Measurements from ENCODE around the gene PRDM15. TPM values are rescaled to one million over a fixed set of nuclear protein-coding genes. Genes with fewer than 3 reads are reported as not detected.

The PRDM15 gene
- total RNA-seq, 1 experiment from 2014 or later = 10.4 TPM

DNA sequence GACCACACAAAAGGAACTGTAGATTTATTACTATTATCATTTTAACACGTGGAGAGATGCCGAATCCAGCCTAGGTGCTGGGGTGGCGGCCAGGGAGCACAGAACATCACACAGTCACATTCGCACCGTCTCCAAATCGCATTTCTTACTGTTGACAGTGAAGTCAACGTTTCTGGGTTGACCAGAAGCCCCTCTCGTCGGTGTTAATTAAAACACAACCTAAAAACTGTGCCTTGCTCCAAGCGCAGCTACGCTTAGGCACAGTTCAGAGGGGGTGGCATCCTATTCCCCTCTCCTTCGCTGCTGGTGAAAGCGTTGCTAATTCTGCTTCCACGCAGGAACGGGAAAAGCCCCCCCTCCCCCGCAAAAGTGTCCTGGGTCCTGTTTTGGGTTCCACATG, 116.4 kb downstream of the PRDM15 start:
- no peaks in the 10 kb centered on the region for H3K27me3 Mint-ChIP-seq (ENCODE audit: unreplicated experiment)
- H3K4me1 Mint-ChIP-seq (ENCODE audit: low read depth, unreplicated experiment) = peaks cover 58% of the 10 kb centered on the region
- TSS peak; percentile 0 for BruUV-seq (replicated peaks)
- intact Hi-C loops (cut with micrococcal nuclease; ENCODE audit: unreplicated experiment) = no loop called here
- peaks cover 82% of the 10 kb centered on the region for H3K36me3 Mint-ChIP-seq (ENCODE audit: insufficient read depth, unreplicated experiment)
- H3K27ac Mint-ChIP-seq (ENCODE audit: unreplicated experiment) = peak overlapping the region; percentile 91
- TF ChIP-seq, protein P1, sequence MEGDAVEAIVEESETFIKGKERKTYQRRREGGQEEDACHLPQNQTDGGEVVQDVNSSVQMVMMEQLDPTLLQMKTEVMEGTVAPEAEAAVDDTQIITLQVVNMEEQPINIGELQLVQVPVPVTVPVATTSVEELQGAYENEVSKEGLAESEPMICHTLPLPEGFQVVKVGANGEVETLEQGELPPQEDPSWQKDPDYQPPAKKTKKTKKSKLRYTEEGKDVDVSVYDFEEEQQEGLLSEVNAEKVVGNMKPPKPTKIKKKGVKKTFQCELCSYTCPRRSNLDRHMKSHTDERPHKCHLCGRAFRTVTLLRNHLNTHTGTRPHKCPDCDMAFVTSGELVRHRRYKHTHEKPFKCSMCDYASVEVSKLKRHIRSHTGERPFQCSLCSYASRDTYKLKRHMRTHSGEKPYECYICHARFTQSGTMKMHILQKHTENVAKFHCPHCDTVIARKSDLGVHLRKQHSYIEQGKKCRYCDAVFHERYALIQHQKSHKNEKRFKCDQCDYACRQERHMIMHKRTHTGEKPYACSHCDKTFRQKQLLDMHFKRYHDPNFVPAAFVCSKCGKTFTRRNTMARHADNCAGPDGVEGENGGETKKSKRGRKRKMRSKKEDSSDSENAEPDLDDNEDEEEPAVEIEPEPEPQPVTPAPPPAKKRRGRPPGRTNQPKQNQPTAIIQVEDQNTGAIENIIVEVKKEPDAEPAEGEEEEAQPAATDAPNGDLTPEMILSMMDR (IDR thresholded peaks at IDR 0.05; ENCODE audit: unreplicated experiment) = no peak
- no peaks in the 10 kb centered on the region for H3K9me3 Mint-ChIP-seq (ENCODE audit: low read depth, unreplicated experiment)
- DNase-seq = no peak
- CTCF ChIA-PET = no interaction called here
- H3K4me3 Mint-ChIP-seq (ENCODE audit: low read depth, unreplicated experiment) = peak overlapping the region; percentile 76

DNA sequence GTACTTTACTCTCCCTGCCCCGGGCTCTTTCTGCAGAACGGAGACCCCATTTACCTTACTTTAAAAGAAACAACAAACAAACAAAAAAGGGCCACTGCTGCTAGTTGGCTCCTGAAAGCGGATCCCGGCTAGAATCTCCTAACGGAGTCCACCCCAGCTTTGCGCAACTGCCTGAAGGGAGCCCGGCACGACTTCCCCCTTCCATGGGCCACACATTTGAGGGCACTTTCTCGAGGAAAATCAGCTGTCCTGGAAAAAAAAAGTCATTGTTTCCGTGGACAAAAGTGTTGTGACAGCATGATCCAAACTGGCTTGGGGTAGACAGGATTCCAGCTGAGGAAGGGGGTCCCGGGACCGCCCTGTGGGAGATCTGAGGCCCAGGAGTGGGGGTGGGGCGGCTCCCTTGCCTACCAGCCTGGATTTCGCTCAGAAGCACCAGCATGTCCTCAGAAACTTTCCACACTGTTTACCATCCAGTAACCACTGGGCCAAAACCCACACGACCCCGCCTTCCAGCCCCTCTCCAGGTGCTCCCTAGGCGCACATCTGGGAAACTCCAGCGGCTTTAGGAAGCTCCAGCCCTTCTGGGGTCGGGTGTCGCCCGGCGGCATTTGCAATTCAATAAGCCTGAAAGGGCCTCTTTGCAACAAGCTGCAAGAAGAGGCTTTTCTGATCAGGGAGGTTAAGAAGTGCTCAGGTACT, 117.1 kb downstream of the PRDM15 start:
- no TSS peak for BruUV-seq (replicated peaks)
- no peak for DNase-seq

DNA sequence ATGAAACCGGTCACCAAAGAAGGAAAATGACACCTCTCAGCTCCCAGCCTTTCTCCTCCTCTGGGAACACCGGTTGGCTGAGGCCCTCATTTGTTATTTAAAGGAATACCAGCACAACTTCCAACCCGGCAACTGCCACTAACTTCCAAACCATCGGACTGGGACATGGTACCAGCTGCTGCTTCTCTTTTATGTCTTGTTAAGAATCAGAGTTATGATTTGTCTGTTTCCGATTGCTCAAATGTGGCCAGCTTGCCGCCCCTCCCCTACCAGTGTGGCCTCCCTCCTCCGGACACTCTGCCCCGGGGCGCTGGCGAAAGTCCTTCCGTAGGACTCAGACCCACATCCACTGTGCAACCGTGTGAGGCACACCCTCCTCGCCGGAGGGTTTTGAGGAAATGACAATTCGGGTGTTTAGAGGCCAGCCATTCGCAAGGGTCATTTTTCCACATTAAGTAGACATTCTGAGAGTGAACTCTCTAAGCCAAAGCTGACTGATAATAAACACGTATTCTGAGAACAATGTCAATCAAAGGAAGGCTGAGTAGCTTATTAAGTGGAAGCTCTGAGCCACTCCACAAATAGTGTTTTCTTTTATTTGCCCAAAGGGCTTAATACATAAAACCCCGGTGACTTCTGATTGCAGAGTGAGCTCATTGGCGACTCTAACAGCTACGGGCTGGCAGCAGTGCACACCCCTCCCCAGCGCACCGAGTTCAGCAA, 117.8 kb downstream of the PRDM15 start:
- H3K9me3 Mint-ChIP-seq (ENCODE audit: low read depth, unreplicated experiment) = no peaks in the 10 kb centered on the region
- TF ChIP-seq, protein P1 (IDR thresholded peaks at IDR 0.05; ENCODE audit: unreplicated experiment) = no peak
- intact Hi-C loops (cut with micrococcal nuclease; ENCODE audit: unreplicated experiment) = no loop called here
- peaks cover 51% of the 10 kb centered on the region for H3K4me1 Mint-ChIP-seq (ENCODE audit: low read depth, unreplicated experiment)
- H3K27ac Mint-ChIP-seq (ENCODE audit: unreplicated experiment) = peak overlapping the region; percentile 91
- BruUV-seq (replicated peaks) = no TSS peak
- no peaks in the 10 kb centered on the region for H3K27me3 Mint-ChIP-seq (ENCODE audit: unreplicated experiment)
- H3K4me3 Mint-ChIP-seq (ENCODE audit: low read depth, unreplicated experiment) = peak overlapping the region; percentile 76
- CTCF ChIA-PET = interaction anchor here (0.6 to 2.2 kb wide), 4 partner anchors 10 to 1034 kb away, joined by 4 to 10 read pairs (median 6); no protein-coding TSS in a partner anchor
- peaks cover 78% of the 10 kb centered on the region for H3K36me3 Mint-ChIP-seq (ENCODE audit: insufficient read depth, unreplicated experiment)
- peak; percentile 48 for DNase-seq

More for the DNA sequence above, 117.1 kb downstream of the PRDM15 start:
- intact Hi-C loops (cut with micrococcal nuclease; ENCODE audit: unreplicated experiment) = no loop called here
- peaks cover 76% of the 10 kb centered on the region for H3K36me3 Mint-ChIP-seq (ENCODE audit: insufficient read depth, unreplicated experiment)
- peaks cover 52% of the 10 kb centered on the region for H3K4me1 Mint-ChIP-seq (ENCODE audit: low read depth, unreplicated experiment)
- CTCF ChIA-PET = interaction anchor here (0.6 to 2.2 kb wide), 4 partner anchors 11 to 1033 kb away, joined by 4 to 10 read pairs (median 6); no protein-coding TSS in a partner anchor
- peak overlapping the region; percentile 91 for H3K27ac Mint-ChIP-seq (ENCODE audit: unreplicated experiment)
- TF ChIP-seq, protein P1 (IDR thresholded peaks at IDR 0.05; ENCODE audit: unreplicated experiment) = no peak
- no peaks in the 10 kb centered on the region for H3K9me3 Mint-ChIP-seq (ENCODE audit: low read depth, unreplicated experiment)
- peak overlapping the region; percentile 76 for H3K4me3 Mint-ChIP-seq (ENCODE audit: low read depth, unreplicated experiment)
- H3K27me3 Mint-ChIP-seq (ENCODE audit: unreplicated experiment) = no peaks in the 10 kb centered on the region

DNA sequence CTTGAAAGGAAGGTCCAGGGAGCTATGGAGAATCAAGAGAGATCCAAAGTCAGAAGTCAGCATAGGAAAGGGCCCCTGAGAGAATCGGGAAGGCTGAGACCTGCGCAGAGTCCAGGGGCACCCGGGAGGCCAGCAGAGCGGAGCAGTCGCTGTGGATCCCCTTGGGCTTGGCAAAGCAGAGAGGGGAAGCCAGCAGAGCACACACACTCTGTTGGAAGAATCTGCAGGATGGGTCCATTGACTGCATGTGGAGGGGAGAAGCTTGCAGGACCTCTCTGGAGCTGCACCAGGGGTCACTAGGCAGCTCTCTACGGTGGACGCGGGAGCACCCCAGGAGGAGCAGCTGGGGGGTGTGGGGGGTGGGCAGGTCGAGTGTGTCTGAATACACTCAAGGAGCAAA, 118.7 kb downstream of the PRDM15 start:
- TF ChIP-seq, protein P1 (IDR thresholded peaks at IDR 0.05; ENCODE audit: unreplicated experiment) = no peak
- Mint-ChIP-seq H3K27me3 (ENCODE audit: unreplicated experiment) (no peaks in the 10 kb centered on the region), H3K9me3 (ENCODE audit: low read depth, unreplicated experiment) (no peaks in the 10 kb centered on the region), H3K4me3 (ENCODE audit: low read depth, unreplicated experiment) (peak overlapping the region; percentile 76), H3K4me1 (ENCODE audit: low read depth, unreplicated experiment) (peaks cover 51% of the 10 kb centered on the region), H3K27ac (ENCODE audit: unreplicated experiment) (peak overlapping the region; percentile 91), H3K36me3 (ENCODE audit: insufficient read depth, unreplicated experiment) (peaks cover 80% of the 10 kb centered on the region)
- intact Hi-C loops (cut with micrococcal nuclease; ENCODE audit: unreplicated experiment) = no loop called here
- no peak for DNase-seq
- CTCF ChIA-PET = interaction anchor here (1.7 to 2.2 kb wide), 3 partner anchors 9 to 148 kb away, joined by 4 to 10 read pairs (median 8); no protein-coding TSS in a partner anchor
- BruUV-seq (replicated peaks) = no TSS peak

Measured in Calu3 (cell line).